Measurements from ENCODE around the gene CTNND2.

DNA sequence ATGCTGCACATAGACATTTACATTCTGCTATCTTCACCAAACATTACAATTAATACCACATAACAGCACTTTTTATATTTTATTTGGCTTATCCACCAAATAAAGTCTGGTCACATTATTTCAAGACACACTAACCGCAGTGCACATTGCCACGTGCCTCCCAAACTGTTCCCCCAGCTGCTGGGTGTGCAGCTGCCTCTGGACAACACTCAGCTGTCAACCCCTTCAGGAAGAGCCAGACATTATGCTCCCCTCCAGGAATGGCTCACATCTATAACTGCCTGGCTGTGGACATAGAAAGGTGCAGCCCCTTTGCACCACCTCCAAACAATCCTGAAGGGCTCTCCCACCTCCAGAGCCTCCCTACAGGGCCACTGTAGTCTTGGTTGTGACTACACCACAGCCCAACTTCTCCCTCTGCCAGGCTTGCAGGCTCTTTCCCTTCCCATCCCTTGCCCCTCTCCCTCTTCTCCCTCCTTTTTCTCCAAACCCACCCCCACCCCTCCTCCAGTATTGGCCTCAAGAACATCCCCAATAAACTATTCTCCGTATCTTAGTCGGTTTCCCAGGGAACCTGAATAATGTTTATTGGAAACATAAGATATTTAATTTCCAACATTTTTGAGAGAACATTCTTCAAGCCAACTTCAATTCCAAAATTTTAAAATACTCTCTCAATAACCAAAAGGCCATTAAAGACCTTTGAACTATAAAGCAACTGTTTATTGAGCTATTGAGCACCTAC lies 372.3 kb downstream of the CTNND2 start:
- TF ChIP-seq CTCF (IDR thresholded peaks at IDR 0.05) (no peak), EZH2phosphoT487 (IDR thresholded peaks at IDR 0.05) (no peak)
